PC-9 (cell line): ENCODE measurements around the gene EML5.

Source experiments
- CTCF ChIP-seq: fragments of 200-600 bp; sonication (generic); conservative IDR thresholded peaks from 2 replicates; pipeline ENCODE4 v1.6.1; 2017; ENCODE audit warnings: mixed run types, antibody characterized with exemption, mild to moderate bottlenecking, moderate library complexity
- EZH2 ChIP-seq: fragments of 200-600 bp; sonication (generic); IDR thresholded peaks from 2 replicates; pipeline ENCODE4 v1.8.0; 2017; ENCODE audit warnings: antibody characterized with exemption, low read depth

- TF ChIP-seq CTCF: no peak
- TF ChIP-seq EZH2: no peak
These were observed 104.4 kb downstream of the EML5 start for GRCh38 chr14:88688386-88688785.
